NCI-H187 treated with DMSO at 0.1 percent for 48 hours (cell line): ENCODE data around the gene LRRC37A2.
"Not testable (repeated sequence)": the region's sequence is repeated elsewhere in the genome, so short reads cannot be mapped to it uniquely, and the experiment has no call there.

Experiments used
- DNase-seq: peaks from one replicate; lab custom pipeline; 2025; lab: John Stamatoyannopoulos, UW

The LRRC37A2 gene

GRCh38 chr17:46512168-46512567 lies at the start of gene LRRC37A2:
TSS of gene LRRC37A2 (plus strand) at chr17:46512468. CDS start at chr17:46512713, 245 bp downstream.
- not testable (repeated sequence) for DNase-seq

DNA sequence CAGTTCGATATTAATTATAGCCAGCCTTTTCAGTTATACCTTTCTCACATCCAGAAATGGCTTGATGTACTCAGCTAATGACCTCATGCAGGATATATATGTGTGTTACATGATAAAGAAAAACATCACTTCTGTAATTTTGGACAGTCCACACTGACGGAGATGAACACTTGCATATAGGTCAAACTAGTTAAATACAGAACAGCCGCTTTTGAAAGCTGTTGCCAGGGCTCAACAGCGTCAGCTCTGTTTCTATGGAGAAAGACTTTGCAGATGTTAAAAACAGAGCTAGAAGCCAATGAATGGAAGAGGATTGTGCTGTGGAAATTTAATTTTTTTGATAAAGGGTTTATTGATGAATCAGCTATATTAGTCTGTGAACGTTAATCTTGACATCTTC lies 44.6 kb upstream of the LRRC37A2 start:
- DNase-seq: not testable (repeated sequence)

- DNase-seq: not testable (repeated sequence)
Observed at GRCh38 chr17:46474489-46474888, 37.8 kb upstream of the LRRC37A2 start.

DNA sequence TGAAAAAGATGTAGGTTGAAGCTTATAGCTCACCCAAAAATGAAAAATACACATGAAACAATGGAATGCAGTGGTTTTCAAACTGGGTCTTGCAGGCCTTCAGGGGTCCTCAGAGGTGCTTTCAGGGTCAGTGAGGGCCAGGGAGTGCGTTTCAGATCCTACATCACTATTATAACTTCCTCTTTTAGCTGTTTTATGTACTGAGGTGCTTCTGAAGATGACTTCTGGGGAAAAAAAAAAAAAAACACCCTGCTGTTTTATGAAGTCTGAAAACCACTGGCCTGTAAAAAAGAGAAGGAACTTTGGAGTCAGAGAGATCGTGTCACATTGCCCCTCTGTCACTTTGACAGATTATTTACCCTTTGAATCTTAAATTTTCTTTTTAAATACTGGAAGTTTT lies 36.7 kb upstream of the LRRC37A2 start:
- not testable (repeated sequence) for DNase-seq

DNA sequence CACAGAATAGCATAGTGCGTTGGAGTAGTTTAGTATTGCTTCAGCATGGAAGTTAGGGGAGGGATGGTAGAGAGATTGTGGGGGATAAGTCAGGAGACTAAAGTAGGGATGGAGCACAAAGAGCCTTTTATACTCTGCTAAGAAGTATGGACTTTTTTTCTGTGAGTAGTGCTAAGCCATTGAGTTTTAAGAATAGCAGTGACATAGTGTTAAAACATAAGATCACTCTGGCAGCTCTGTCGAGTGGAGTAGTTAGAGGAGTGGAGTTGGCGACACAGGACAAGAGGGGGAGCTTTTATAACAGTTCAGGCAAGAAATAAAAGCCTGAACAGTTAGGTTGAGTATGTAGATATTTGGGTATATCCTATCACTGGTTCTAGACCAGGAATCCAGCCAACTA lies 33.4 kb upstream of the LRRC37A2 start:
- DNase-seq: not testable (repeated sequence)

DNA sequence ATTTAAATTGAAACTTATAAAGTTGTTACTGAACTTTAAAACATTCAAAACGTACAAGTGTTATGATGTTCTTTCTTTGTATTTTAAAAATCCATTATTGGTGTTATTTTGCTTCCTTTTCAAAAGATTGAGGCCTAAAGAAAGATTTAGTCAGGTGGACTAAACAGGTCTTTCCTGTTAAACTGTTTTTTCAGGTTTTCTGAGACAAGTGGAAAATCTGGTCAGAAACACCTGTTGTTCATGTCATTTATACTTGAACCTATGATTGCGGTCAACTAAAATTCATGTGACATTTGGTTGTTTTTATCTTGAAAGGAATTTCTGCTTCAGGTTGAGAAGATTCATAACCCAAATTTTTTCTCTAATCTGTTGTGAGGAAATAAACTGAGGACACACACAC lies 31.0 kb upstream of the LRRC37A2 start:
- DNase-seq: not testable (repeated sequence)

DNA sequence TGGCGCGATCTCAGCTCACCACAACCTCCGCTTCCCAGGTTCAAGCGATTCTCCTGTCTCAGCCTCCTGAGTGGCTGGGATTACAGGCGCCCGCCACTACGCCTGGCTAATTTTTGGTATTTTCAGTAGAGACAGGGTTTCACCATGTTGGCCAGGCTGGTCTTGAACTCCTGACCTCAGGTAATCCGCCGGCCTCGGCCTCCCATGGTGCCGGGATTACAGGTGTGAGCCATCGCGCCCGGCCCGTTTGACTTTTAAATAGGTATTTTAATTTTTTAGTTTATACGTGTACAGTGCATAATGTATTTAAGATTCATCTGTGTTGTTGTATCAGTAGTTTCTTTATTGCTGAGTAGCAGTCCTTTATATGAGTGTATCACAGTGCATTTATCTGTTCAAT lies 20.2 kb upstream of the LRRC37A2 start:
- not testable (repeated sequence) for DNase-seq

DNA sequence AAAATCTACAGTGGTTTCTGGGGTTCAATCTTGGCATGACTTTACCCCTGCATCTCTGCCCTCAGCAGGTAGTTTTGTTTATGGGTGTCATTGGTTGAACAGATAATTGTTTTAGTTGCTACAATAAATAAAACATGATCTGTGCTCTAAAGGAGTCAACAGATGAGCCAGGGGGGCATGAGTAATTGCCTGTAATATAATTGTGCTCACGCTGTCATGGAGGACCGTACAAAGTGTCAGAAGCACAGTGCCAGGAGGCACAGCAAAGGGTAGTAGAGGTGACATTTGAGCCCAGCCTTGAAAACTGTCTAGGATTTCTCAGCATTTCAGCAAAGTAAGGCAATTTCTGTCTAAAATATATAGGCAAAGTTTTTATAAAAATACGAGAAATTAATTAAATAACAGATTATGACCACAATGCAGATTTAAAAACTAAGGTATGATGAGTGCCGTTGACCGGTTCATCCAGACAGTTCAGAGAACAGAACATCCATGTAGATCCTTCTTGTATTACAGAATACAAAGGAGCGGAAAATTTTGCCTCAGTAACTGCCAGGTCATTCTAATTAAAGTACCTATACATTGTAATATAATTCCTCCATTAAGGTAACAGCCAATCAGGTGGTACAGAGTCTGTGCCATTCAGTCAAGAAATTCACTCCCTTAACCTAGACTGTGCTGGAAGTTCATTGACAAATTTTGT lies 12.7 kb upstream of the LRRC37A2 start:
- not testable (repeated sequence) for DNase-seq

GRCh38 chr17:46505896-46506295 lies 6.4 kb upstream of the LRRC37A2 start:
- DNase-seq: not testable (repeated sequence)

GRCh38 chr17:46534716-46535115 lies 22.4 kb downstream of the LRRC37A2 start:
- not testable (repeated sequence) for DNase-seq

DNA sequence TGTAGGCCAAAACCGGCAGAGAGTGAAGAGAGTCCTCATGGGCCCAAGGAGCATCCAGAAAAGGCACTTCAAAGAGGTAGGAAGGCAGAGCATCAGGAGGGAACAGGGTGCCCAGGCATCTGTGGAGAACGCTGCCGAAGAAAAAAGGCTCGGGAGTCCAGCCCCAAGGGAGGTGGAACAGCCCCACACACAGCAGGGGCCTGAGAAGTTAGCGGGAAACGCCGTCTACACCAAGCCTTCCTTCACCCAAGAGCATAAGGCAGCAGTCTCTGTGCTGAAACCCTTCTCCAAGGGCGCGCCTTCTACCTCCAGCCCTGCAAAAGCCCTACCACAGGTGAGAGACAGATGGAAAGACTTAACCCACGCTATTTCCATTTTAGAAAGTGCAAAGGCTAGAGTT lies 36.3 kb downstream of the LRRC37A2 start:
- not testable (repeated sequence) for DNase-seq

- not testable (repeated sequence) for DNase-seq
Observed at GRCh38 chr17:46559155-46559554, 46.9 kb downstream of the LRRC37A2 start.

GRCh38 chr17:46560048-46560447 lies 47.8 kb downstream of the LRRC37A2 start:
- not testable (repeated sequence) for DNase-seq

DNA sequence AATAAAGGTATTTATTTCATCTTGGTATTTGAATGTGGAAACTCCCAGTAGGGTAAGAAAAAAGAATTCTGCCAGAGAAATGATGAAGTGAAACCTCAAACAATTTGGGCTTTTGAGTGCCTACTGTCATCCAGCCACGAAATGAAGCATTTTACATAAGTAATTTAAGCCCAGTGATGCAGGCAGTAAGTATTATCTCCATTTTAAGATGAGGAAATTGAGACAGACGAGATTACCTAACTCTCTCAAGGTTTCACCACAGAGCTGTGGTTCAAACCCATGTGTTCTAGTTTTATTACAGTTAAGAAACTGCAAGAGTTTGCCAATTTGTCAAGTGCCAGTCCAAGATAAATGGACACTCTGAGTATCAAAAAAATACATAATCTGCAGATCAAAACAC lies 54.0 kb downstream of the LRRC37A2 start:
- DNase-seq: not testable (repeated sequence)

DNA sequence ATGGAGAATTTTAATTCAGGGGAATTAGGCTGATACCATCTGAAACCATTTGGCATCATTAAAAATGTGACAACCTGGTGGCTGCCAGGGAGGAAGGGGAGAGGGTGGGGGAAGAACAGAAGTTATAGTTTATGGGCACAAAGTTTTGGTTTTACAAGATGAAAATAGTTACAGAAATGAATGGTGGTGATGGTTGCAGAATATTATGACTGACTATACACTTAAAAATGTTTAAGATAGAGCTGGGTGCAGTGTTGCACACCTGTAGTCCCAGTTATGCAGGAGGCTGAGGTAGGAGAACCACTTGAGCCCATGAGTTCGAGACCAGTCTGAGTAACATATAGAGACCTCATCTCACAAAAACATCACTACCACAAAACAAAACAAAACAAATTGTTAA lies 54.7 kb downstream of the LRRC37A2 start:
- not testable (repeated sequence) for DNase-seq

- not testable (repeated sequence) for DNase-seq
Observed at GRCh38 chr17:46571796-46572195, 59.5 kb downstream of the LRRC37A2 start.

GRCh38 chr17:46579083-46580075 lies 67.1 kb downstream of the LRRC37A2 start, which contains the start of gene ARL17A:
TSS of gene ARL17A (minus strand) at chr17:46579691. CDS start at chr17:46576322, 3,369 bp downstream.
- DNase-seq: not testable (repeated sequence)

- not testable (repeated sequence) for DNase-seq
Observed at GRCh38 chr17:46580082-46580481, 67.8 kb downstream of the LRRC37A2 start.

DNA sequence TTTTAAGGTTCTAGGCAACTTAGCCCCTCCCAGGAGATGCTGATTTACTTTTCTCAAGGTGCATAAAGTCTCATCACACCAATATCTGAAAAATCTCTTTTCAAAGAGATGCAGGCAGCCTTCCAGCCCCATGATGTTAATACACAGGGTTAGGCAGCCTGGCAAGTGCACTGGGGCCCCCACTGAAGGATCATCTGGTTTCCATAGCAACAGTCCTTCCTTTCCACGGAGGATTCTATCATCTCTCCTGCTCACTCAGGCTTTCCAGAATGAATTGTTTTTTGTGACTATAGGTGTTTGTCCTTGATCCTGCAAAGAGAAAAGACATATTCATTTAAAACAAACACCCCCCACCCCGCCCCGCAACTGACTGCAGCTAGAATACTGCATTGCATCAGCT lies 73.2 kb downstream of the LRRC37A2 start:
- not testable (repeated sequence) for DNase-seq

- DNase-seq: not testable (repeated sequence)
Observed at GRCh38 chr17:46590157-46591146, 78.2 kb downstream of the LRRC37A2 start, which contains the start of gene NSF. TSS of gene NSF (plus strand) at chr17:46590669. CDS start at chr17:46590776, 107 bp downstream.

DNA sequence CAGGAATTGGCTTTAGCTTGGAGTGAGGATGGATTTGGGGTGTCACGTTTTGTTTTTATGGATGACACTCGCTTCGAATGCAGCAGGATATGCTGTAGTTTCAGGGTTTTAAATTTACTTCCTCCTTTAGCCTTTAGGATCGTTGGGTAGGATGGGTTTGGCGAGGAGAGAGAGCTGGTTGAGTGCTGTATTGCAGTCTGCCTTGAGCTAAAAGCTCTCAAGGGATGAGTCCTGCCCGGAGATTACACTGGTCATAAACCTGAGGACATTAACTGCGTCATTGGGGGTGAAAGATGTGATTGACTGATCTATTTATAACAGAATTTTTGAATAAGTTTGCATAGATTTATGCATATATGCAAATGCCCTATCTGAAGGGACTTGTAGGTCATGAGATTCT lies 79.1 kb downstream of the LRRC37A2 start:
- not testable (repeated sequence) for DNase-seq
